Ammon's horn (tissue), 1 donor: Measurements from ENCODE around the gene NMT2.
A peak's percentile ranks its signal among the peaks of the same experiment; 100 is the strongest.

ENCODE experiments used
- DNase-seq: peaks from one replicate; pipeline ENCODE4 v3.0.0-alpha.2; 2016; ENCODE audit warnings: low spot score

Gene NMT2

DNA sequence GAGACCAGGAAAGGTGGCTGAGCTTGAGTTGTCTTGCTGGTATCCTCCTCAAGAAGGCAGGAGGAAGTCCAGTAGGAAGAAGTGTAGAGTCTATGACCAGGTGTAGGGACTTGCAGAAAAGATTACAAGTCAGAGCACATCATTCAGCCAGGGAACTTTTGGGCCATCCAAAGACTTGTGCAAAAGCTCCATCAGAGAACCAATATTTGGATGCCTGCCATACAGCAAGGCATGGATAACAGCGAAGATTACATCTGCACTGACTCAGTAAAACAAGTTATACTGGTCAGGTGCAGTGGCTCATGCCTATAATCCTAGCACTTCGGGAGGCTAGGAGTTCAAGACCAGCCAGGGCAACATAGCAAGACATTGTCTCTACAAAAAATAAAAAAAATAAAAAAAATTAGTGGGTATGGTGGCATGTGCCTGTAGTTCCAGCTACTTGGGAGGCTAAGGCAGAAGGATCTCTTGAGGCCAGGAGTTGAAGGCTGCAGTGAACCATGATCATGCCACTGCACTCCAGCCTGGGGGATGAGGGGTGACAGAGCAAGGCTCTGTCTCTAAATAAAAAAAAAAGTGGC lies 13.2 kb upstream of the NMT2 start:
- DNase-seq = no peak

DNA sequence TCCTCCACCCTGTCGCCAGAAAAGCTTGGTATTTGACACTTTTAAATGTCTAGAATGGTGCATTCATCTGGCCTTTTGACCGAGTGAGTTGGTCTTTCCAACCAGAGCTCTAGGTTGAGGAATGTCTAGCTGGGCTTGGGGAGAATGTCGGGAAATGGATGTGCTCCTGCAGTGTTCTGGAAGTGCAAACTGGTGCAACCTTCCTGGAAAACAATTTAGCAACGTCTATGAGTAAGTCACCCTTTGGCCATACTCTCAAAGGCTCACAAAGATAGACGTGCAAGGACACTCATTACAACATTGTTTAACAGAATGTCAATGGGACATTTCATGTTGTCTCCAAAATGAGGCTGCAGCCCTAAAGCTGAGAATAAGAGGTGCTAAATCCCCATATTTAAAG lies 12.2 kb upstream of the NMT2 start:
- DNase-seq = no peak

DNA sequence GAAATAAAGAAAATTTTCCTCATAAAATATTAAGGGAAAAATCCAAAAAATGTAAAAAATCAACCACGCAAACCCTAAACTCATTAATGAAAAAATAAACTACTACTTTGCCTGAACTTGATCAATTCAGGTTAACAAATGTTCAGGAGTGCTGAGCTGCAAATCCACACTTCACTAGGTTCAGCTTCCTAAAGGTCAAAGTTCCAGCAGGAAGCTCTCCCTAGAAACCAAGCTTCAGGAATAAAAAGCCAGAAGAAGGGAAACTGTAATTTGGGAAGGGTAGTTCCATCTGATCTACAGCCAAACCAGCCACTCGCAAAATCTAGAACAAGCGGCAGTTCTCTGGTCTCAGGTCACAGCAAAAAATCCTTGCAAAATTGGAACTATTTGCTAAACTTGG lies 7.8 kb upstream of the NMT2 start:
- no peak for DNase-seq

DNA sequence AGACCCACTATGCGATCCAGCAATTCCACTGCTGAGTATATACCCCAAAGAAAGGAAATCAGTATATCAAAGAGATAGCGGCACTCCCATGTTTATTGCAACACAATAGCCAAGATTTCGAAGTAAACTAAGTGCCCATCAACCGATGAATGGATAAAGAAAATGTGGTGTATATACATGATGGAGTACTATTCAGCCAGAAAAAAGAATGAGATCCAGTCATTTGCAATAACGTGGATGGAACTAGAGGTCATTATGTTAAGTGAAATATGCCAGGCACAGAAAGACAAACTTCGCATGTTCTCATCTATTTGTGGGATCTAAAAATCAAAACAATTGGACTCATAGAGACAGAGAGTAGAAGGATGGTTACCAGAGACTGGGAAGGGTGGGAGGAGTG lies 7.1 kb upstream of the NMT2 start:
- DNase-seq = no peak

DNA sequence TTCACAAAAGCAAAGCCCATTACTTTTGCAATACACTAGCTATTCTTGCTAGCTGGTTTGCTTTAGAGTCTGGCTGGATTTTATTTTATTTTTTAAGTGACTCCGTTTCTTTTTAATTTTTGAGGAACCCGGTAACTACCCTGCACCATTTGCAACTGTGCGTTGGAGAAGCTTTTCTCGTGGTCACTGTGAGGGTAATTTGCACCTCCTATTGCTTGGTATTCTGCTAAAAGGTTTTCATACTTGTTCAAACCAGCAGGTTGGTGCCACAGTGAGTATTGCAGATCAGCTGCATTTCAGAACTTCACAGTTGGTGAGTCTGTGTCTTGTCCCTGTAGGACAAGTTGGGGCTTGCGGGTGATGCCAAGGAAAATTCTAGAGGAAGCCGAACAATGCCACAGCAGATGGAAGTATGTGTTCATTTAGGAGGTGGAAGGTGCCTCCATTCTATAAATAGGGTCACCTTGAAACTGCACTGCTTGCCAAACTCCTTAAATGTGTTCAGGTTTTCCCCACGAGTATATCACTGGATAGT lies 3.9 kb upstream of the NMT2 start:
- DNase-seq = no peak

DNA sequence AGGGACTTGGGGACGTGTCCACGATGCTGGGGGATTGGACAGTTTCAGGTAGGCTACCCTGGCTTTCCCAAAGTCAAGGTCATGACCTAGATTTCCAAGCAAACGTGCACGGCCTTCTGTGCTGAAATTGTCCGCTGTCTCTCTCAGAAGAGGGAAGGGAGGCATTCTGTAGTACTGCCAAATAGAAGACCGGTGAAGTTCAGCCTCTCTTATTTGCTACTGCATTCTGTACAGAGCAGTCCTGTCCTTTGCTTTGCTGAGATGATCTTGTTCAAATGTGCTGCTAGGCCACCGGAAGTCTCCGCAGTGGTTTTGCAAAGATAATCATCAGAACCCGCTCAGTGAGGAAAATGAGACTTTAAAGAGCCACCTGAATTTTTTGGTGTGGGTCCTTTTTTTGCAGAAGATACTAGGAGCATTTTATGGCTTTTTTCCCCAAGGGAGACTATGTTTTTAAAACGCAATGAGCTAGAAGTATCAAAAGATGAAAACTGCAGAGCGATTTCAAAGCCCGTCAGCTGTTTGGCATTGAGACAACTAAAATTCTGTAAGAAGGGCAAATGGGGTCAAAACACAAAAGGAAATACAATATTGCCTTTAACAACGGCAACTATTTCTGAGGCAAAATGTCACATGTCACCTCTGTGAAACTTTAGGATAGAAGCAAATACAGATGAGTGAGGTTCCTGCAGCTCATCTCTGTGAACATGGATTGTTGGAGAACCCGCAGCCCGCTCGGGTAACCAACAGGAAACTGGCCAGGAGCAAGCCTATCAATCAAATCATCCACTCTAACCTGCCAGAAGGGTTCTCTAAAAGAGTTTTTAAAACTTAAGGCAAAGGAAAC lies 1.3 kb upstream of the NMT2 start:
- DNase-seq = no peak

DNA sequence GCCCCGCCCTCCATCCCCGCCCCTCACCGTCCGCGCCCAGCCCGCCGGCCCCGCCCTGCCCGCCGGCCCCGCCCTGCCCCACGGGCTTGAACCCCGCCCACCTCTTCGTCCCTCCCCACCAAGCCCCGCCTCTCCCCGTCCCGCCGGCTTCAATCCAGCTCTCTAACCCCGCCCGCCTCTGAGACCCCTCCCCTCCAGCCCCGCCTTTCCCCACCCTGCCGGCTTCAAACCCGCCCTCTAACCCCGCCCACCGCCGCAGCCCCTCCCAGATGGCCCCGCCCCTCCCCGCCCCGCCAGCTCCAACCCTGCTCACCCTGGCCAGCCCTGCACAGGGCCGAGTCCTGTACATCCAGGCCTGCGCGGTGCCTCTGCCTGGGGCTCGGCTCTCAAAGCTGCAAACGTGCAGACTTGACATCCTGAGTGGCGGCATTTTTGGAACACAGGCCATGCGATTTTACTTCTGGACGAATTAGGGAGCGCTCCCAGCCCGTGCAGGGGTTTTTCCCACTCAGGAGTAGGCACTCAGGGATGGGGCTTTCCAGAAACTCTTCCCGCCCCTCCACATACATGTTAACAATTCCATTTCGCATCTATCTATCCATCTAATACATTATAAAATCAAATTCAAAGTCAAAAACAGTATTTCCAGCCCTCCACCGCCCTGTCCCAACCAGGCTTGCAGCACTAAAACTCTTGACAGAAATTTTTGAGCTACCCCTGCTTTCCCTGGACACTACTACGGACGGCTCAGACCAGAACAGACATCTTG lies 477 bp upstream of the NMT2 start:
- peak; percentile 98 for DNase-seq

DNA sequence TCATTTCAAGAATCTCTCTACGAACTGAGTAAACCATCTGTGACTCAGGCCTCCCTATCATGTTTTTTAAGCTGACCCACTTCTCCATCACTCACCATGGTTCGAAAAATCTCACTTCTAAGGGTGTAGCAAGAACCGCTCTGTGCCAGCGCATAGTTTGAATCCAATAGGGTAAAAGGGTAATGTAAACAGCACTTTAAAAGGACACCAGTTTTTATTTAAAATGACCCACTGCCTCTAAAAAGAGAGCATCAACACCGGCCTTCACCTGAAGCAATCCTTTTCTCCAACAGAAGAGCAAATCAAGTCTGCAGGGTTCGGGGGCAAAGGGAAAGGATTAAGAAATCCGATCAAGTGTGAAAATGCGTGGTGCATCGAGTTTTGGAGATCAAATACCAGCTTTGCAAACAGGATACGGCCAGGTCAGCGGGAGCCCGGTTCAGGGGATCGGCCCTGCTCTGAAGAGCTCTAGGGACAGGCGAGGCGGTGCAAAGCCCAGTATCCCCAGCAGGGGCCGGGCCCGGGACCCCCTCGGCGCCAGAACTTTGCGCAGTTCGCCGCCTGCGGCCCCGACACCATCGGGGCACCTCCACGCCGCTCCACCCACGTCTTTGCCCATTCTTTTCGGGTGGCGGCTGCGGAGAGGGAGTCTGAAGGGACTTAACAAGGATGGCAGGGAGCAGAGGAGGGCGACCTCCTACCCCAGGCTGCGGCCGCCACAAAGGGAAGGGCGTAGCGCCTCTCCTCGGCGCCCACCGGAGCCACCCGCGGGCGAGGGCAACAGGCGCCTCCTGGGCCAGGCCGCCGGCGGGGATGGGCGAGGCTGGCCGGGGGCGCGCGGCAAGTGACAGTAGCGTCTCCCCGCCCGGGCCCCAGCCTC lies 842 bp downstream of the NMT2 start:
- peak; percentile 34 for DNase-seq

DNA sequence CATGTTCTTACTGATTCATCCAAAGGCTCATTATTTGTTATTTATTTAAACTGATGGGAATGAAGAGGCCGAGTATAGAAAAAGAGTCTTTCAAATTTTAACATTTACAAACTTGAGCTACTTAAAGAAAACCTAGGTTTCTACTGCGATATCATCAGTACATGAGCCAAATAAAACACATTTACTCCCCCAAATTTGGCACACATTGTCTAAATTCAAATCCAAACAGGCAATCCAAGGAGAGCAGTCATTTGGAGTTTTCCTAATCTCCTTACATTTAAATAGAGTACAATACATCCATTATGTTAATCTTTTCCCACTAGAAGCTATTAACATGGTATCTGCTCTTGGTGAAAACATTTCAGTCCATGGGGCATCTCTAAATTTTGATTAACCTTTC lies 2.2 kb downstream of the NMT2 start:
- DNase-seq = no peak

DNA sequence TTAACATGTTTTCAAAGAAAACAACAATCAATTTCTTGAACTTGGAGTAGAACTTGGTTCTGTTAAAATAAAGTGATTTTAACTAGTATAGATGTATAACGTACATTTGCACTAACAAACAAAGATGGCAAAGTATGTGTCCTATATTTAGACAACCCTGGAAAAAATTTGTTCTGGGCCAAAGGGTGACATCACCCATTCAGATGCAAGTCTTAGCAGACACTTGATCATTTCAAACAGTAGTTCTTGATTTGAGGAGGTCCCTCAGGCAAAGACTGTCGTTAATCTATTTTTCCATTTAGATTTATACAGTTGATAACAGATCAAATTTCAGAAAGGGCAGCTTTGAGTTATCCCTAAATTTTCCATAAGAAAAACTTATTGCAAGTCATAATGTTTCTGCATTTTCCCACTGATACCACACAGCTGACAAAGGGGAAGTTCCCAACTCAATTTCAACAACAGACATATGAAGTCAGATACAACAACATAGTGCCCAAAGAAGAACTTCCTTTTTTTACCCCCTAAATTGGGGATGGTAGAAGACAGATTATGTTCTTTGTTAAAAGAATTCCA lies 5.2 kb downstream of the NMT2 start:
- no peak for DNase-seq

DNA sequence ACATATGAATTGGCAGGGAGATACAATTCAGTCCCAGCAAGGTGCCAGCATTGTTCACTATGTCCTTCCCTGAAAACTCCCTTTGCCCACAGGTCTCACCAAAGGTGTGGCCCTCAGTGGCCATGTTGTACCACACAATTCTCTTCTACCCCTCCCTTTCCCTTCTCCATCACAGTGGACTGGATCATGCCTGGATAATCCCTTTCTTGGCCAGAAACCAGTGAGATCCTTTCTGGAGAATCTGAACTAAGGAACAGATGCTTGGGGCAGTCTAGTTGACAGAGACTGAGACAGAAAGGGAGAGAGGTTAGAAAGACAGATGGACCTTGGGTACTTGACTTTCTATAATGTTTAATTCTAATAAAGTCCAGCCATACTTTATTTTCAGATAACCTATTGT lies 9.5 kb downstream of the NMT2 start:
- DNase-seq = no peak

DNA sequence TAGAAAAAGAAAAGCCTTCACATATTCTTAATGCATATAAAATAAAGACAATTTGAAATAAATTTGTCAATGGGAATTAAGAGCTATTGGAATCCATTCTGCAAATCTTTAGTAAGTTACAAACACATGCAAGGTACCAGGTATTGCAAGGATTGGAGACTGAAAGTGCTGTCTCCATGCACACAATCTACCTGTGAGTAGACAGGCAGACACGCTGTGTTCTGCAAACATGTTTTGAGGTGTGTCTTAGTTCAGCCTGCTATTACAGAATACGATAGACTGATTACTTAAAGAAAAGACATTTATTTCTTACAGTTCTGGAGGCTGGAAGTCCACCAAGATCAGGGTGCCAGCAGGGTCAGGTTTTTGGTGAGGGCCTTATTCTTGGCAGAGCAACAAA lies 10.0 kb downstream of the NMT2 start:
- DNase-seq = no peak

DNA sequence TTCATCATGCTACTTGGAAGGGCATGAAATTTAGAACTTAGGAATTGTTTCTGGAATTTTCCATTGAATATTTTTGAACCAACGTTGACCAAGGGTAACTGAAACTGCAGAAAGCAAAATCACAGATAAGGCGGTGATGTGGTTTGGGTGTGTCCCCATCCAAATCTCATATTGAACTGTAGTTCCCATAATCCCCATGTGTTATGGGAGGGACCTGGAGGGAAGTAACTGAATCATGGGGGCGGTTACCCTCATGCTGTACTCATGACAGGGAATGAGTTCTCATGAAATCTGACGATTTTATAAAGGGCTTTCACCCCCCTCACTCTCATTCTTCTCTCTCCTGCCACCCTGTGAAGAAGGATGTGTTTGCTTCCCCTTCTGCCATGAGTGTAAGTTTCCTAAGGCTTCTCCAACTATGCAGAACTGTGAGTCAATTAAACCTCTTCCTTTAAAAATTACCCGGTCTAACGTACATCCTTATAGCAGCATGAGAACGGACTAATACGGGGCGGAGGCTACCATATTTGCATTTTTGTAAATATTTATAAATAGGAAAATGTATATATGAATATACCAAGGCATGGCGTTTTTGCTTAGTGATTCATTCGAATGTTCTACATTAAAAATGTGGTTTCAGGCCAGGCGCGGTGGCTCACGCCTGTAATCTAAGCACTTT lies 12.4 kb downstream of the NMT2 start:
- no peak for DNase-seq

DNA sequence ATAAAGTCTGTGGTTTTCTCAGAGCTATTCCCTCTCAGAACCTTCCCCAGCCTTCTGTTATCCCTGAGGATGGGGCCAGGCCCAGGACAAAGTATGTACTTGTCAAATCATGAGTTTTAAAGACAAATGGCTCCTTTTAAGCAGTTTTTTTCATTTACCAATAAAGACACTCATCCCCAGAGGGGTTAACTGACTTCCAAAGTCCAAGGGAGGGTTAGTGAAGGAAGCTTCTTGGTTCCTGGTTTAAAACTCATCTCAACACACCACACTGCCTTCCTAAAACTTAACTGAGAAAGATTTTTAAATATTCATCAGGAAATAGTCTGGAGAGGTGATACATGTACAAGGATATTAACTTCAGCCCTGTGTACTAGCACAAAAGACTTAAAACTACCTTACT lies 15.9 kb downstream of the NMT2 start:
- no peak for DNase-seq

DNA sequence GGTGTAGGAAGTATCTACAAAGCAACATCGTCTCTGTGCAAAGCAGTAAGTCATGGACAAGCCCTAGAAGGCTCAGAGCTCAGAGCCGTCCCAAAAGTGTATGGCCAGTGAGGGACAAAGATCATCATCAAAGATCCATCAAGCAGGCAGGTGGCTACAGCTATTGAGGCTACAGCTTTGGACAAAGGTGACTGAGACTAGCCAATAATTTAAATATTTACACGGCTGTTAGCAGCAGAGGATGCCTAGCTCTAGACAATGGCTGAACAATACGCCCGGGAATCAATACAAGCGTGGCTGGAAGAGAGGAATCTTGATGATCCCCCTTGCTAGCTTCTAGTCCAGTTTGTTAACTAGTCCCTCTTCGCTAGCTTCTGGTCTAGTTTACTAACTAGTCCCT lies 17.9 kb downstream of the NMT2 start:
- DNase-seq = no peak

DNA sequence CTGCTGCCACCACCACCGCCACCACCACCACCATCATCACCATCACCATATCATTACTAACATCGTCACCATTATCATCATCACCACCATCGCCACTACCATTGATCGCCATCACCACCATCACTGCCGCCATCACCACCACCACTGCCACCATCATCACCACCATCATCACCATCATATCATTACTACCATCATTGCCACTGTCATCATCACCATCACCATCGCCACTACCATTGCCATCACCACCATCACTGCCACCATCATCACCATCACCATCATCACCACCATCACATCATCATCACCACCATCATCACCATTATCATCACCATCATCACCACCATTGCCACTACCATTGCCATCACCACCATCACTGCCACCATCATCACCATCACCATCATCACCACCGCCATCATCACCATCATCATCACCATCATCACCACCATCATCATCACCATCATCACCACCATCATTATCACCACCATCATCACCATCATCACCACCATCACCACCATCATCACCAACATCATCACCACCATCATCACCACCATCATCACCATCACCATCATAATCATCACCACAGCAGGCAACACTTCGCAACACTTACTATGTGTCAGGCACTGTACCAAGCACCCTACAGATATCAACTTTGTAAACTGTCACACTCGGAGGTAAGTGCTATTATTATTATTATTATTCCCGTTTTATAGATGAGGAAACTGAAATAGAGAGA lies 19.3 kb downstream of the NMT2 start:
- DNase-seq = no peak

DNA sequence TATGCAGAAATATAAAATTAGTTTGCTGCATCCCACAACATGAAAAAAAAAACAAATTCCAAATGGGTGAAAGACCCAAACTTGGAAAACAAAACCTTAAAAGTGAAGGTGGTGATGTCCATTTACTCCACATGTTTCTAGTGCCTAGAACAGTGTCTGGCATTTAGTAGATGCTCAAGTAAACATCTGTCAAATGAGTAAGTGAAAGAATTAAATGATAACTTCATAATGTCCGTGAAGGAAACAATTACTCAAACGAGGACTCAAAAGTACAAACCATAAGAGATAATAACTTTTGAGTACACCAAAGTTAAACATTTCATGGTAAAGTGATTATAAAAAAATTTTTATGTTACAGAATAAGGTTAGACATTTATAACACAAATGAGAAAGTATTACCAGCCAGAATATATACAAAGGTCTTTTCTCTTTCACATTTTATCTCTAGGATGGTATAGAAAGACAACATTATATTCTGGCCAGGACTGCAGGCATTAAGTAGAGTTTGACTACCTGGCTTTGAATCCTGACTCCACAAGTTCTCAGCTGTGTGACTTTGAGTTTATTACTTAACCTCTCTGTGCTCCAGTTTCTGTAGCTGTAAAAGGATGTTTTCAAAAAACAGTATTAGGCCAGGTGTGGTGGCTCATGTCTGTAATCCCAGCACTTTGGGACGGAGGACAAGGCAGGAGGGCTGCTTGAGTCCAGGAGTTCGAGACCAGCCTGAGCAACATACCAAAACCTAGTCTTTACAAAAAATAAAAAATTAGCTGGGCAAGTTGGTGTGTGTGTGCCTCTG lies 20.7 kb downstream of the NMT2 start:
- no peak for DNase-seq

DNA sequence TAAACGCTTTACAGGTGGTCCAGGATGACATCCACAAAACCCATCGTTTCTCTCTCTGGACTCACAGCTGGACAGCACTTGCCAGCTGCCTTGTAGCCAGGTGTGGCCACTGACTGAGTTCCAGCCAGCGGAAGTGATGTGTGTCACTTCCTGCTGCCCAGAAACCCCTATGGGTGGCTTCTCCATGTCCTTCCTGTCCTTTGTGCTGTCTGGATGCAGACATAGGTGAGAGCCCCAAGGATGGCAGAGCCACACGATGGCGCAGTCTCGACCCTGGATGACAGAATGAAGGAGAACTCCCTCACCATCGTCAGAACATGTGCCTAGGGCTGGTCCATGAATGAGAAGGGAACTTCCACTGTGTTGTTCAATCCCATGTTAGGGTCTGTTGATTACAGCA lies 22.1 kb downstream of the NMT2 start:
- DNase-seq = no peak

DNA sequence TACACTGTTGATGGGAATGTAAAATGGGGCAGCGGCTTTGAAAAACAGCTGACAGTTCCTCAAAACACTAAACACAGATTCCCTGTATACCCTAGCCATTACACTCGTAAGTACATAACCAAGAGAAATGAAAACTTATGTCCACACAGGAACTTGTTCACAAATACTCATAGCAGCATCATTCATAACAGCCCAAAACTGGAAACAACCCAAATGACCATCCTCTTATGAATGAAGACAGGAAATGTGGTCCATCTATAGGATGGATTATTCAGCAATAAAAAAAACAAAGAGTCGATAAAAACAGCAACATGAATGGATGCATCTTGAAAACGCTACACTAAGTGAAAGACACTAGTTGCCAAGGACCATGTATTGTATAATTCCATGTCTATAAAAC lies 23.7 kb downstream of the NMT2 start:
- no peak for DNase-seq
